HG03432 (cell line): ENCODE data around the gene CCDC77.

Experiments
- ATAC-seq: cut with Tn5 transposase; IDR thresholded peaks from one replicate; pipeline ENCODE4 v1.9.1; 2021; ENCODE audit warnings: mild to moderate bottlenecking, moderate library complexity; ENCODE audit not compliant: unreplicated experiment

Gene CCDC77

DNA sequence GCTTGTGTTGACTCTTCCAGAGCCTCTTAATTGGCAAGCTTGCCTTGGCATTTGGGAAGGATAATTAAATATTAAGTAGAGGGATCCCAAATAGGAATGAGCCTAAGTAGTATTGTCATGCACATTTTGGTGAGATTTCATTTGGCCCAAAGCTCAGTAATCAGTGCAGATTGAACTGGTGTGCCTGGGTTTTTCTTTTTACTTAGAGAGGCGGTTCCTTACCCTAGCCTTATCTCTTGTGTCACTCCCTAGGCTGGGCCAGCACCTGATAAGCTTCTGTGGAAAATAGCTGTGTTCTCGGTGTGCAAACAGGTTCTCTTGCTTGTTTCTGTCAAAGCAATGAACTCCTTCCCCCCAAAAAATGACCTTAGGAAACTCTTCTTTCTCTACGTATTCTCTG lies 49.0 kb downstream of the CCDC77 start:
- ATAC-seq: no peak

DNA sequence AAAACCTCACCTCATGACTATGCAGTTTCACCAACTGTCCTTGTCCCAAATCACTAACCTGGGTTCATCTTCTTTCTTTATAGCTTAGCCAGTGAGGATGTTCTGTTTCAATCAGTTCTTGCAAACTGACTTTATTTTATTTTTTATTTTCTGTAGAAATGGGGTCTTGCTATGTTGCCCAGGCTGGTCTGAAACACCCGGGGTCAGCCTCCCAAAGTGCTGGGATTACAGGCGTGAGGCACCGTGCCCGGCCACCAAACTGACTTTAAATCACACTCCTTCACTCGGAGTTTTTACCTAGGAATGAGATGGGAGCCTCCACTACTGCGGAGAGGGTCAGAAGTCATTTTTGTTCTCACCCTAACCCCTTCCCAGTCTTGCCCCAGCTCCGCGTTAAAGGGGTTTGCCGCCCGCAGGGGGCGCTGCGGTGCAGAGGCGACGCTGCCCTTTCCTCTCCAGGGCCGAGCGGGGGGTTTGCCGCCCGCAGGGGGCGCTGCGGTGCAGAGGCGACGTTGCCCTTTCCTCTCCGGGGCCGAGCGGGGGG lies 51.3 kb downstream of the CCDC77 start:
- no peak for ATAC-seq

DNA sequence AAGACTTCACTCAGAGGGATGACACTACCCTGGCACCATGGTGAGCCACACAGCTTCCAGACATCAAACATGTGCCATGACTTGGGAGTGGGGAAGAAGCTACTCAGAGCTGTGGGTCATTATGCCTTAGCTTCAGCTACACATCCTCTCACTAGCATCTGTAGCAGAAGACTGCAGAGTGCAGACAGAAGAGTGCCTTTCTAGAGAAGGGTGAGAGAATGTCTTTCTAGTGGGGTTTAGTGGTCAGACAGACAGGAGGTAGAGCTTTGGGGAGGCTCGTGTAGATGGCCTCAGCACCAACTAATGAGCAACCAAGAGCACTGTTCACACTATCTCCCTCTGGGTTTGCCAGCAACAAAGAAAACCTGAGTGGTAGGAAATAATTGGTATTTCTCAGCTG lies 53.4 kb downstream of the CCDC77 start:
- ATAC-seq: no peak

DNA sequence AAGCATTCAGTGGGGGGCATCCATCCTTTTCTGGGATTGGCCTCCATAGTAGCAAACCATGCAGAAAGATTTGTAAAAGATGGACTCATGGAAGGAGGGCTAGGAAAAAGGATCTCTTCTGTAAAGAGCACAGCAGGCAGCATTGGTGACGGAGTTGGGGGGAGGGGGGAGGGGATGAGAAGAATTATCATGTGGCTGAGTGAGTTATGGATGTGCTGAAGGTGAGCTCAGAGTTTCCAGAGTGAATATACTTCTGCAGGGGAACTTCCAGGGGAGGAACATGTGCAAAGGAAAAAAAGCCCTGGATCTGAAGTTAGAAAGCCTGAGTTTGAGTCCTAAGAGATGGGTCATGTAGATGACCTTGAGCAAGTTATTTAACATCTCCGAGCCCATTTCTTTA lies 54.4 kb downstream of the CCDC77 start:
- ATAC-seq: no peak

DNA sequence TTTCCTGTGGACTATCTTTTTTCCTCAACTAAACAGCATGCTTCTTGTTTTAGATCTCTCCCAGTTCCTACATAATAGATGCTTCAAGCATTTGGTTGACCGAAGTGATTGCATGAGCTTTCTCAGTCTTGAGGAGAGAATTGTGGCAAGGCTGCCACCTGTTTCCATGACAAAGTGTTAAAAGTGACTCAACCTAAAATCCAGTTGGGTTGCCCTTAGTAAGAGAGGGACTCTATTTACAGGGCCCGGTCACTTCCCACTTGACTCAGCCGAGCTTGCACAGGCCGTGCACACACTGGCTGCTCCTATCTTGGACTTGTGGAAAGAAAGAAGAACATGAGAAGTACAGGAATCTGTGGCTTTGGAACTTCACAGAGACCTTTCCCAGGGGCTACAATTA lies 56.2 kb downstream of the CCDC77 start:
- ATAC-seq: no peak

DNA sequence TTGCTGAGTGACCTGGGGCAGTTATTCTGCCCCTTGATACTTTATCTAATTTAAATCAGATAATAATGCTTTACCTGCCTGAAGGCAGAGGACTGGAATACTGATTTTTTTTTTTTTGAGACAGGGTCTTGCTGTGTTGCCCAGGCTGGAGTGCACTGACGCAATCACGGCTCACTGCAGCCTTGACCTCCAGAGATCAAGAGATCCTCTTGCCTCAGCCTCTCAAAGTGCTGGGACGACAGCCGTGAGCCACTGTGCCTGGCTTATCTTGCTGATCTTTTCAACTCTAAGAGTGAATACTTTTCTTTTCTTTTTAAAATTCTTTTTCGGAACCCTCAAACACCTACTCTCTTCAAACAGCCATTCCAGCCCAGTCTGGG lies 57.6 kb downstream of the CCDC77 start:
- no peak for ATAC-seq

DNA sequence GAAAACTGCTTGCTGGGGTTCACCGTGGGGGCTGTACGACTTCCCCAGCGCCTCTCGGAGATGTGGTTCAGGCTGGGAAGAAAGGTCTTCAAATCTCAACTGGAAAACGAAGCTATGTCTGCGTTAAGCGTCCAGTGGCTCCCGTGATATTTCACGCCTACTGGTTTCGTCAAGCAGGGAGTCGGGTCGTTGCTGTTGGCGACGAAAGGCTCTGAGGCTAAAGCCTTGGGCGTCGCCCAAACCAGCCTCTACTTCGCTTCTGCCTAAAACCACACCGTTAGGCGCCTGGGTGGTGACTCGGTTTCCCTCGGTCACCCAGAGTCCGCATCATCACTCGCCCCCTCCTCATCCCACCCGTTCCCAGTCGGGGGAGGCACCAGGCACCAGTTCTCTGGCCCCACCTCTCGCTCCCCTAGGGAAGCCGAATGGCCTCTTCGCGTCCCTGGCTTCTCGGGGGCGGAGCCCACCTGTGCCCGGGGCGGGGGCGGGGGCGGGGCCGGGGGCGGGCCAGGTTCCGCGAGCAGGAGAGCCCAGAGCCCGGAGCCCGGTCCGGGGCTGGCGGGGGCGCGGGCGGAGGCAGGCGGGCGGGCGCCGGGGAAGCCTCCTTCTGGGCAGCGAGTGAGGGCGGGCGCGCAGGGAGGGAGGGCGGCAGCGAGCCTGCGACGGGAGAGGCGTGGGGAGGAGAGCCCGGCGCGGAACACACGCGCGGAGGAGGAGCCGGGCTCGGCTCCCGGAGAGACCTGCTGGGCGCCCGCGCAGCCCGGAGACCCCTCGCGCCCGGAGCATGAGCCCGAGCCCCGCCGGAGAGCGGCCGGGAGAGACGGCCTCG lies 58.2 kb downstream of the CCDC77 start, which contains the start of gene B4GALNT3:
Gene B4GALNT3 (plus strand): TSS at position 510 of the 829 bp plus-strand sequence. CDS start 438 bp downstream, outside the sequence.
- ATAC-seq: no peak

DNA sequence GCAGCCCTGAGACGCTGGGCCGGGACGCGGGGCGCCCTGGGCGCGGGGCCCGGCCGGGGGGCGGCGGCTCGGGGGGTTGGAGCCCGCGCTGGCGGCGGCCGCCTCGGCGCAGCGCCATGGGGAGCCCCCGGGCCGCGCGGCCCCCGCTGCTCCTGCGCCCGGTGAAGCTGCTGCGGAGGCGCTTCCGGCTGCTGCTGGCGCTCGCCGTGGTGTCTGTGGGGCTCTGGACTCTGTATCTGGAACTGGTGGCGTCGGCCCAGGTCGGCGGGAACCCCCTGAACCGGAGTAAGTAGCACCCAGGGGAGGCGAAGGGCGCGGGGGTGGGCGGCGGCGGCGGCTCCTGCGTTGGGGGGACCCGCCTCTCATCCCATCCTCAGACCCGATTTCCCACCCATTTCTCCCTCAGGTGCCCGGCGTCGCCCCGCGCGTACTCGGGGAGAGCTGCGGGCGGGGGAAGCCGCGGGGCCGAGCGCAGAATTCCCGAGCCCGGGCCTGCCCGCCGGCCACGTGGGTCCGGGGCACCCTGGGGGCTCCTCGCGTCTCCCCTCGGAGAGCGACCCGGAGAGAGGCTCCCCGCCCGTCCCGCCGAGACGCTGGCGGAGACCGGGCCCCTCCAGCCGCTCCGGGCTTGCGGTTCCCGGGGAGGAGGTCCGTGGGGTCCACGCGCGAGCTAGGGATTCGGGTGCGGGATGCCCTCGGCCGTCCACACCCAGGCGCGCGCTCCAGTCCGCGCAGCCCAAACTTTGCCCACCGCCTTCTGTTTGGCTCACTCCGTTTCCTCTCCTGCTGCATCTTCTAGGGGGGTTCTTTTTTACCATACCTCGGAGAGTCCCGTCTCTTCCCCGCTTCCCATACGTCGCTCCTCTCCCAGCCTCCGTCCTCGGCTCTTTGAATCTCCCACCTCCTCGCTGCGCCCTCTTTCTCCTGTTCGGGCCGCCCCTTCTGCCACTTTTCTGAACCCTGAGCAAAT lies 59.1 kb downstream of the CCDC77 start:
- peak; percentile 58 for ATAC-seq

DNA sequence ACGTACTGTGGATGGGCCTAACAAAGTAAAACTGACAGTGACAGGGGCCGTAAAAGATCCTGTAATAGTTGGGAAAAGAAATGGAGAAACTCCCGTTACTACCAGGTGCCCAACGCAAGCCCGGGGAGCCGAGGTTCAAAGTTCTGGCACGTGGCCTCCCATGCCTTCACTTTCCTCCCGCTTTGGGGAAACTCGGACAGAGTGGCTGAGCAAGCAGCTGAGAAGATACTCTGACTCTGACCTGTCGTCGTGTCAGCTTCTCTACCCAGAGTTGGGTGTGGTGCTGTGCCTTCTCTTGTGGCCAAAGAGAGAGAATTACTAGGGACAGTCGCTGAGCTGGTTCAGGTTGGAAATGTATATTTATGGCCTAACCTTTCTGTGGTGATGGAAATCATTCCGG lies 60.0 kb downstream of the CCDC77 start:
- ATAC-seq: no peak

DNA sequence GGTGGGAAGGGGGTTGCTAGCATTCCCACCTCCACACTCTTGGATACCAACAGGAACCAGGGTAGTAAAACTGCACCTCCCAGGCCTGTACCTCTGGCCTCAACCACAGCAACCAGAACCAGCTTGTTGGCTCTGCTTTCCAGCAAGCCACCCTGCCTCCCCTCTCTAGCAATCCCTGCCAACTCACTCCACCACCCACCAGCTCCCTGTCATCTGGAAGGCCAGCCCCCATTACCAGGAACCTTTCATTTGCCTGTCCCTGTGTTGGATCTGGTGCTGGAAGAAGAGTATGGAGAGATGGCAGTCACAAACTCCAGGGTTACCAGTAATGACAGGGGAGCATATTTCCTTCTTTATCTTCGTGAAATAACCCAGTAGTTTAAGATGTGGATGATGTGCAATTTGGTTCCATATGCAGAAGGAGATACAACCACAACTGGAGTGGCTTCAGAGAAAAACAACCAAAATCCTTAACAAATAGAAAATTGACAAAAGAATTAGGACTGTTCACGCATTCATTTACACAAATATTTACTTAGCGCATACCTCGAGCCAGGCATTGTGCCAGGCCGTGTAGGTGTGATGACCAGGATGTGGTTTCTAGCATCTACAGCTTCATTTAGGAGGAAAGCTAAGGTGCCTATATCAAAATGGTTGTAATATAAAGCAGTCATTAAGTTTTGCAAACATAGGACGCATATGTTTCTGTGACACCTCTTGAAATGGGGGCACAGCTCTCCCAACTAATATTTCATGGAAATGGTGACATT lies 61.7 kb downstream of the CCDC77 start:
- ATAC-seq: no peak

DNA sequence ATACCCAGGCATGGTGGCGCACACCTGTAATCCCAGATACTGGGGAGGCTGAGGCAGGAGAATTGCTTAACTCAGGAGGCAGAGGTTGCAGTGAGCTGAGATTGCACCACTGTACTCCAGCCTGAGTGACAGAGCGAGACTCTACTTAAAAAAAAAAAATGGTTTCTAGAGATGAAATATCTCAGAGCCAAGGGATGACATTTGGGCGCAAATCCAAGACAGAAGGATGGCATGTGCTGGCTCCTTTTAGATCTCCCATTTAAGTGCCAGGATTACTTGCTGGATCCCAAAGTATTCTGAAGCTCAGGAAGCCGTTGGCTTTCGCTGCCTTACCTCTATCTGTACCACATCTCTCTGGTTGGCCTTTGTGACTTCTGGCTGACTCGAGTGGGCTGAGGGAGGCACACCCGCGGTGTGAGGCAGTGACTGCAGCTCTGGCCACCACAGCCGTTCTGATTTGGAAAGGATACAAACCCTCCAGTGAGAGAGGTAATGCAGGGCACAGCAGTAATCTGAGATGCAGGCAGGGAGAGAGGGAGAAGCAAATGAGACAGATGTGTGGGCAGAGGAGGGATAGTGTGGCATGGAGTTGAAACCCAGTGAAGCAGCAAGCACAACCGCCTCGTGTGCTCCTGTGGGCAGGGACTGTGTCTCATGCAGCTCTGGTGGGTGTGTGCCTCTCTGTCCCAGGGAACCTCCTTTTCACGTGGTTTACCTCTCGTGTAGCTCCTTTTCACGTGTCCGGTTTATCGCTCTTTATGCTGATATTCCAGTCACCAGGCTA lies 63.2 kb downstream of the CCDC77 start:
- no peak for ATAC-seq

DNA sequence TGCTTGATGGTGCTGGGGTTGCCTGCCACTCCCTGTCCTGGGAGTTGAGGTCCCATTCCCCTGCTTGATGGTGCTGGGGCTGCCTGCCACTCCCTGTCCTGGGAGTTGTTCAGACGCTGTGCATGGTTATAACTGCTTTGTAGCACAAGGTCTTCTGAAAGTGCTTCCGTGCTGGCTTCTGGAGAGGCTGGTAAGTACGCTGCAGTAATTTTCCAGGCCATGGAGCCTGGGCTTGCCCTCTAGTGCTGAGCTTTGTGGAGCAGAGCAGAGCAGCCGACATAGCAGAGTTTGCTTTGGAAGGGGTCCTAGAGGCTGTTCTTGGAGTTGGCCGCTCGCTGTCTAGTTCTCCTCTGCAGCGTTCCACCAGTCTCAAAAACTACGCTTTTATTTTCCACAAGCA lies 64.6 kb downstream of the CCDC77 start:
- ATAC-seq: no peak

DNA sequence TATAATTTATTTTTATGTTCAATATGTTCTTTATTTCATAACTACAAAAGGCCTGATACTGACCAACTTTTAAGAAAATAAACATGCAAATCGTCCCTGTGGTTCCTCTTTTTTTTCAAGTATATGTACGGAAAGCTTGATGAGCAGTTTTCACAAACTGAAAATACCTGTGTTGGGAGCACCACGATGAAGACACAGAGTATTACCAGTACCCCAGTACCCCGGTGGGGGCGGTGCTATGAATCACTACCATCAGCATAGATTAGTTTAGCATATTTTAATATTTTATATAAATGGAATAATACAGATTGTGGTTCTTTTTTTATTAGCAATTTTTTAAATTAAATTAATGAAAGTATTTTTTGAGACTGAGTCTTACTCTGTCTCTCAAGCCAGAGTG lies 65.3 kb downstream of the CCDC77 start:
- ATAC-seq: no peak

DNA sequence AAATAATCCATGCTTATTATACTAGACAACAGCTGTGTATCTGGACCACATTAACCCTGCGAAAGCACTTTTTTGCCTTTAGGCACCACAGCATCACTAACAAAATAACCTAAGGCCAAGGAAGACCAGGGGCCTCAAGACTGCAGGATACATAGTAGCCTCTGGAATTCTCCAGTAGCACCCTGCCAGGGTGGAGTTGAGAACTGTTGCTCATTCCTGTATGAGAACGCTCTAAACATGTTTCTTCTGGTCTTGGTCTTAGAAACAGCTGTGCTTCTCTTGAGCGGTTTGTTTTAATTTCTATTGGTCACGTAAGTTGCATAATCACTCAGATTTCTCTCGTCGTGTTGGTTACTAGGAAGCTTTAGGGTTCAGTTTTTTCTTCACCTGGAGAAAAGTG lies 66.1 kb downstream of the CCDC77 start:
- no peak for ATAC-seq

DNA sequence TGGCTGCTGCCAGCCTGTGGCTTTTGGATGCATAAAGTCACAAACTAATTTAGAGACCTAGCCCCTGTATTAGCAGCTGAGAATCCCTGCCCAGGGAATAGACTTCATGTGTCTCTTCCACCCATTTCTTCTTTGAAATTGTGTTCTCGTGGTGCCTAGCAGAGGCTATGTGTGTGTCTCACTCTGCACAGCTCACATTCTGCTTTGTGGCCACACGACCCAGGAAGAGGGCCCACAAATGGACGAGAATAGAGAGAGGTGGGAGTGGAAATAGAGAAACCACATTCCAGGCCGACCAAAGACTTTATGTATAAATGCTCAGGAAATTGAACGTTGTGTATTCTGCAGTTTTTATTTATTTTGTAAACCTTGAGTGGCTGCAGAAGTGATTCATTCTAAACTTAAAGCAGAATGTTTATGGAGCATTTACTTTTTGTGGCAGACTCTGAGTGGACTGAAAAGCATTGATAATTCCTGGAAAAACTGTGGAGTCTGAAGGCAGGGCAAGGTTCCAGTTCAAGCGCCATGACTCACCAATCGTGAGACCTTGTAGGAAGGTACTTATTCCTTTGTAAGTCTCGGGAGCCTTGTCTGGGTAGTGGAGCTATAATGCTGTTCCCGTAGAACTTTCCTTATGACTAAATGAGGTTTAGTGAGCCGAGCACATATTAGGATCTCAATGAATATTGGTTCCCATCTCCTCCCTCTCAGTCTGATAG lies 67.4 kb downstream of the CCDC77 start:
- no peak for ATAC-seq

DNA sequence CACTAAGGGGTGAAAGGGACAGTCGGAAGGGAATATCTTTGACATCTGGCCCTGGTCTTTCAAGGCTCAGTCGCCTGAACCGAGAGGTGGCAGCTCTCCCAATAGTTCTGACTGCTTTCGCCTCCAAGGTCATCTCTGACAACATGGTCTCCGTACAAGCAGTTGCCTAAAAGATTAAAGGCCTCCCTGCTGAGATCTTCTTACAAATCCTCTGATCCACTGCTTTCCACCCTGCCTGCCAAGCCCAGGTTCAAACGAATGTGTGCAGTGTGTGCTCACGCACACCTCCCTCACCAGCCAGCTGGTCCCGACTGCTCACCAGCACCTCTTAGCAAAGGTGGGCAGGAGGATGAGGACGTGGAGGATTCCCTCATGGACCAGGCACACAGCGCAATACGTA lies 68.7 kb downstream of the CCDC77 start:
- ATAC-seq: no peak

DNA sequence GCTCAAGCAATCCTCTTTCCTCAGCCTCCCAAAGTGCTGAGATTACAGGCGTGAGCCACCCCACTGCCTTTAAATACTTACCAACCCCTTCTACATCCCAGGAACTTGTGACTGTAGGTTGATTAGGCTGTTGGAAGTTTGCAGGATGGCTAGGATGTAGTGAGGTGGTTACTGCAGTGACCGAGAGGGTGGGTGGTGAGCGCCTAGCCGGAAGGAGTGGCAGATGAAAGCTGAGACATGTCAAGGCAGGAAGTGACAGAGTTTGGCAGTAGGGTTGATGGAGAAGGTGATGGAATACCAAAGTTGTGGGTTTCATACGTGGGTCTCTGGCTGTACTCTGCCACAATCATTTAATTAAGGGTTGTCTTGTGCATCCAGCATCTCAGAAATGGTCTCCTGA lies 71.8 kb downstream of the CCDC77 start:
- no peak for ATAC-seq

DNA sequence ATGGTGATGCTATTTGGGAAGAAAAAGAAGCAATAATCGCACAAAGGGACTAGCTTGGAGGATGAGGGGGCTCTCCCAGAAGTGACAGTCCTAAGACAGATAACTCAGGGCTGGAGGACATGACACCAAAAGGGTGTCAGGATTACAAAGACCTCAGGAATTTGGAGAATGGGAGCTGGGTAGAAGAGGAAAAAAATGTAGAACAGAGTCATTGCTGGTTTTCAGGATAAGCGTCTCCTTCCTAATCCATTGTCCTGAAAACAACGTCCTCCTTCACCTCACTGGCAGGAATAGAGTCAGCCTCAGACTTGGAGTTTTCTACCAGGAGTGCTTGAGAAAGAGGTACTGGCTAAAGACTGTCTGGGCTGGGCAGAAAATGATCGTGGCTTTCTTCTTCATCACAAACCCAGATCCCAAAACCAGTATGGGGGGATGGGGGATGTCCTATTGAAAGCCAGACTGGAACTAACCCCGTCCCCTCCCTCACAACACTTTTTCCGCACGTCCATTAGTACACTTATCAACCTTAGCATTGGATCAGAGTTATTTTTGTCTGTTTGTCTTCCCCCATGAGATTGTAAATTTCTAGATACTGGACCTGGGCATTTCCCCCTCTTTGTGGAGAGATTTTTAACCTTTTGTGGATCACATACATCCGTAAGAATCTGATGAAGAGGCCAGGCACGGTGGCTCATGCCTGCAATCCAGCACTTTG lies 72.6 kb downstream of the CCDC77 start:
- ATAC-seq: no peak

DNA sequence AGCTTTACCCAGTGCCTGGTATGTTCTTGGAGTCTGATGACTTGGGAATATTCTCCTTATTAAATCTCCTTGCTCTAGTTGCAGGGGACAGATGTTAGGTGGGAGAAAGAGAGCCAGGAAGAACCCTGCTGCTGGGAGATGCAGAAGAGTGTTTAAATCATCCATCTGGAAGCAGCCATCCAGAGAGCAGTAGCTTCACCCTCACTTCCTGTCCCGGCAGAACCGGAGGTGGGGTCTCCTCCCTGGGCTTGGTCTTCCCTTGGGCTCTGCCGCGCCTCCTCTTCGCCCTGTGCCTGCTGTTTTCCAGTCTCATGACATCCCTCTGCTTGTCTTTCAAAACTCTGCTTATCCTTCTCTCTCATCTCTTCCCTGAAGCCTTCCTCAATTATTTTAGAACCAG lies 73.8 kb downstream of the CCDC77 start:
- no peak for ATAC-seq
